ENCODE results near the gene ZDHHC21.
"Not testable (repeated sequence)": the region's sequence is repeated elsewhere in the genome, so short reads cannot be mapped to it uniquely, and the experiment has no call there.

The ZDHHC21 gene

GRCh38 chr9:14678776-14679175 lies 14.5 kb downstream of the ZDHHC21 start:
- no peak for DNase-seq

GRCh38 chr9:14677872-14678271 lies 15.4 kb downstream of the ZDHHC21 start:
- no peak for DNase-seq

GRCh38 chr9:14677396-14677795 lies 15.8 kb downstream of the ZDHHC21 start:
- no peak for DNase-seq

GRCh38 chr9:14674630-14675029 lies 18.6 kb downstream of the ZDHHC21 start:
- no peak for DNase-seq

GRCh38 chr9:14671377-14671776 lies 21.9 kb downstream of the ZDHHC21 start:
- no peak for DNase-seq

GRCh38 chr9:14670718-14671117 lies 22.5 kb downstream of the ZDHHC21 start:
- no peak for DNase-seq

GRCh38 chr9:14664022-14664421 lies 29.2 kb downstream of the ZDHHC21 start:
- not testable (repeated sequence) for DNase-seq

- no peak for DNase-seq
These were observed 31.2 kb downstream of the ZDHHC21 start for GRCh38 chr9:14662060-14662453.

GRCh38 chr9:14661421-14662059 lies 31.7 kb downstream of the ZDHHC21 start:
- DNase-seq = no peak

GRCh38 chr9:14660721-14661120 lies 32.5 kb downstream of the ZDHHC21 start:
- no peak for DNase-seq

- no peak for DNase-seq
These were observed 38.3 kb downstream of the ZDHHC21 start for GRCh38 chr9:14654932-14655331.

- no peak for DNase-seq
These were observed 39.7 kb downstream of the ZDHHC21 start for GRCh38 chr9:14653511-14653910.

- no peak for DNase-seq
These were observed 40.4 kb downstream of the ZDHHC21 start for GRCh38 chr9:14652729-14653377.

GRCh38 chr9:14650596-14650995 lies 42.6 kb downstream of the ZDHHC21 start:
- DNase-seq = no peak

- no peak for DNase-seq
These were observed 47.6 kb downstream of the ZDHHC21 start for GRCh38 chr9:14645648-14646047.

- no peak for DNase-seq
These were observed 52.3 kb downstream of the ZDHHC21 start for GRCh38 chr9:14640967-14641366.

- no peak for DNase-seq
These were observed 52.9 kb downstream of the ZDHHC21 start for GRCh38 chr9:14640294-14640693.

GRCh38 chr9:14633906-14634565 lies 59.2 kb downstream of the ZDHHC21 start:
- DNase-seq = no peak

GRCh38 chr9:14633148-14633547 lies 60.1 kb downstream of the ZDHHC21 start:
- DNase-seq = no peak

- DNase-seq = no peak
These were observed 65.7 kb downstream of the ZDHHC21 start for GRCh38 chr9:14627513-14627912.

- DNase-seq = no peak
These were observed 74.3 kb downstream of the ZDHHC21 start for GRCh38 chr9:14618836-14619420.

GRCh38 chr9:14616188-14616982 lies 76.8 kb downstream of the ZDHHC21 start:
- no peak for DNase-seq

GRCh38 chr9:14608540-14608939 lies 84.7 kb downstream of the ZDHHC21 start:
- peak; percentile 66 for DNase-seq
